NOMO-1 (cell line): ENCODE data around the gene ATAD3C.

ENCODE experiments used
- DNase-seq, 2 experiments: peaks; one replicate each; lab custom pipeline; 2025; ENCODE audit not compliant: unreplicated experiment in 2 of 2; lab: John Stamatoyannopoulos, UW

The ATAD3C gene

GRCh38 chr1:1430114-1430982 is 19.1 kb upstream of the ATAD3C start:
- DNase-seq, result no peak

- DNase-seq, result no peak
Measured at GRCh38 chr1:1430992-1431844, 18.3 kb upstream of the ATAD3C start.

DNA sequence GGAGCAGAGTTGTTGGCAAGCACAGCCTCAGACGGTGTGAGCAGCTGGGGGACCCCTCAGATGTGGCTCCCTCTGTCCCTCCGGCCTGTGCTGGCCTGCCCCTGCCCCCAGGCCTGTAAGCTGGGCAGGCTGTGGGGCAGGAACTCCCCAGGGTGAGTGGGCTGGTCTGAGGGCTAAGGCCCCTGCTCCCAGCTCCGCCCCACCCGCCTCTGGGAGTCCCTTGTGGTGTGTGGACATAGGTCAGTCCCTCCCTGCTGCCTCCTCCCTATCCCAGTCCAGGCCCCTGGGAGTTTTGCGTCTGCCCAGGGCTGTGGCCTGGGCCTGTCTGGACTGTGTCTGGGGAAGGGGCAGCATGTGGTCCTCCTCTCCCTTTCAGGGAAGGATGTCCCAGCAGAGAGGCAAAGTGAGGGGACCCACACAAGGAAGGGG is 17.6 kb upstream of the ATAD3C start:
- no peak for DNase-seq

DNA sequence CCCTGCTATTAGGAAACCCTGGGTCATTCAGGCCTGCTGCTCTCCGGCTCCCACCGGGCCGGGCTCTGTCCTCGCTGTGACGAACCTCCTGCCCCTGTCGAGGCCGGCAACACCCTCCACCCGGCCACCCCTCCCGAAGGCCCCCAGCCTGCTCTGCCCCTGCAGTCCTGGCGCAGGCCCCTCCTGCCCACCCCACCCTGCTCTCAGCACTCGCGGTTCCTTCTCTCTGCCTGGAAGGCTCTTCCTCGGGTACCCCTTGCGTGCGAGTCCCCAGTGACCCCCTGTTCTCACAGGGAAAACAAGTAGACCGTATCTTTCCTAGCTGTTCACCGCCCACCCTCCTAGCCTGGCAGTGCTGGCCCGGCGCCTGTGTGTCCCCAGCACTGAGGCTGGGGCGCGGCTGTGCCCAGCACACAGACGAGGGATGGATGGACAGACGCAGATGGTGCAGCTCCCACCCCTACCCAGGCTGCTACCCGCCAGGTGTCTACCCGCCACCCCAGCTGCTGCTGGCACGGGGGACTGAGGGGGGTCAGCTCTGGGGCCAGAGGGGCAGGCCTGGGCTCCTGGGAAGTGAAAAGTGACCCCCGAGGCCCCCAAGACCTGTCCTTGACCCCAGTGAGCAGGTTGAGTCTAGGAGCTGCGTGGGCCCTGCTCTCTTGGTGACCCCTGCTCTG is 17.1 kb upstream of the ATAD3C start:
- no peak for DNase-seq

DNA sequence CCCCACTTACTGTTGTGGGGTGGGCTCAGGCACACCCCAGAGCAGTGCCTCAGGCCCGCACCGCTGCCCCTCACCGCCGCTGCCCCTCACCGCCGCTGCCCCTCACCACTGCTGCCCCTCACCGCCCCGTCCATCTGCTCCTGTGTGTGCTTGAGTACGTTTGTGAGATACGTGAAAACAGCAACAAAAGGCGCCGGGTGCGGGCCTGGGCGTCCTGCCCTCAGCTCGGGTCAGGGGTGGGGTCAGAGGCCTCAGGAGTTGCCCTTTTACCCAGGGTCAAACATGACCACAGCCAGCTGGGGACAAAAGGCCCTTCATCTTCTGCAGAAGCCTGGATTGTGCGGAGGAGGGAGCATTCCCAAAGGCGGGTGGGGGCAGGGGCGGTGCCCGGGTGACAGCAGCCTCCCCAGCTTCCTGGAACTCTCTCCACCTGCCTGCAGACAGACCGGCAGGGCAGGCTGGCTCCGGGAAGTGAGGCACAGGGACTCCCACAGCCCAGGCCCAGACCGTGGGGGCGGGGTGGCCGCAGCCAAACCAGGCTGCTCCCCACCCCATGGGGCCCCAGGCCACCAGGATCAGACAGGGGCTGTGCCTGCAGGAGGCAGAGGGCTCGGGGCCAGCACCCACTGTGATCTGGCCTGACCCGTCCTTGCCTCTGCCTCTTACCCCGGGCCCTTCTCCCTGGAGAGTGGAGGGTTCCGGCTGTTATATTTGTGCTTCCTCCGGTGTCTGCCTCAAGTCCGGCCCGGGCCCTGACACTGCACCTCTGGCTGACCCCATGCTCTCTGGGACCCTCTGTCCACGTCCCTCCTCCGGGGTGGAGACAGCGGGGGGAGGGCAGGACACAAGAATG is 16.3 kb upstream of the ATAD3C start:
- no peak for DNase-seq

DNA sequence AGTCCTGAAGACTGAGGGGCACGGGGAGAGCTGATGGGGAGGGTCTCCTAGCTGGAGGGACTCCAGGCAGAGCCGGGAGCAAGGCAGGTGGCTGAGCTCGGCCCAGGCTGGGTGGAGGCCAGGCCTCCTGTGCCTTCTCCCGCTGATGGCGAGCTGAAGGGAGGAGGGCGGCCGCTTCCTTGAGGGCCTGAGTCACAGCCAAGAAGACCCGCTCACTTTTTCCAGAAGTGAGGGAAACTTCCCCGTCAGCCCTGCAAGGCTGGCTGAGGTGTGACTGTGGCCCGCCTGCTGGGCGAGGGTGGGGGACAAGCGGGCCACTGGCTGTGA is 15.7 kb upstream of the ATAD3C start:
- no peak for DNase-seq

DNA sequence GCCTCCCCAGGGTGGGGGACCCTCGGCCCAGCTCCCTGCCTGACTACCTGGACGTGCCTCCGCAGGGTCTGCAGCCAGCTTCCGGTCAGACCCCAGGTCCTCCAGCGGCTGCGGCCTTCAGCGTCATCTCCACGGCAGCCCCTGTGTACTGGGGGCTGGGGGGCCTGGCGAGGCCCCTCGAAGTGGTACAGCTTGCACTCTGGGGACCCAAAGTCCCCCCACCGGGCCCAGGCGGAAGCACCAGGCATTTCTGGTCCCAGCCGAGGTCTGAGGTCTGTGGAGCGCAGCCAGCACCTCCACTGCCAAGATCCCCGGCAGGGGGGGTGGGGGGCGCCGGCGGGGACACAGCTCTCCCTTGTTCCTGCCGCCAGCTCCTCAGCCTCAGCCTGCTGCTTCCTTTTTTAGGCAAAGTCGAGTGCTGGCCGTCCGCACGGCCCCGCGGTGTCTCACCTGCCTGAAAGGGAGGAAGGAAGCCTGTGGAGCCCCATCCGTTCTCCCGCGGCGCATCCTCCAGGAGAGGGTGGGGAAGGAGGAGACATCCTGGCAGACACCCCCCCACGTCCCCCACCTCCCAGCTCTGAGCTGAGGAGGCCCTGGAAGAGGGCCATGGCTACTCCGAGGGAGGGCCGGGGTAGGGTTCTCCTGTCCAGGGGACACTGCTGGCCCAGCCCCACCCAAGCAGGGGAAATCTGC is 15.2 kb upstream of the ATAD3C start:
- no peak for DNase-seq

- DNase-seq, result no peak
Measured at GRCh38 chr1:1434824-1435105, 14.7 kb upstream of the ATAD3C start.

DNA sequence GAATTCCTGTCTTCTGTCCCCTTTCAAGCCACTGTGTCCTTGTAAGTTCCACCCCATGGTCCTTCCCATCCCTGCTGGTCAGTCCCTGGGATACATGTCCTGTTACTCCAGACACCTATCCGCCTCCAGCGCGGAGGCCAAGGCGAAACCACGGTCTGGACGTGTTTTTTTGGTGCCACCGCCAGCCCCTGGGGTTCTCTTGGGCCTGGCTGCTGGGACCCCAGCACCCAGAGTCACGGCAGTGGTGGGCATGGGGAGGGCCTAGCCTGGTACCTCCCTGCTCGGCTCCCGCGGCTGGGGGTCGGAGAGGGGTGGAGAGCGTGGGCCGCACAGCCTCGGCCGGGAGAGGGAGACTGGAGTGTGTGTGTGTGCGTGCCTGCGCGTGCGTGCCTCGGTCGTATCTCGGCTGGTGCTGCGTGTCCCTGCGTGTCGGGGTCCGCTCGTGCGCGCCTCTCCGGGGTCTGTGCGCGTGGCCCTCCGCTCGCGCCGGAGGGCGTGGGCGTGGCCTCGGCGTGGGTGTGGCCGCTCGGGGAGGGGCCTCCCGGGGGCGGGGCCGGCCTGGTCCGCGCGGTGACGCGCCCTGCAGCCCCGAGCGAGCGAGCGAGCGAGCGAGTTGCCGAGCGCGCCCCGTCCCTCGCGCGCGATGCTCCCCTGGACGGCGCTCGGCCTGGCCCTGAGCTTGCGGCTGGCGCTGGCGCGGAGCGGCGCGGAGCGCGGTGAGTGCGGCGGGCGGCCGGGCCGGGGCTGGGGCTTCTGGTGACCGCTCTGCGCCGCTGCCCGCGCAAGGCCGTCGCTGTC is 14.2 kb upstream of the ATAD3C start, which contains the start of gene VWA1:
Gene VWA1 (plus strand): TSS at position 585 of the 798 bp plus-strand sequence. CDS start 59 bp downstream, at position 644.
- peak; percentile 11 to 45 for DNase-seq

GRCh38 chr1:1435911-1436629 is 13.4 kb upstream of the ATAD3C start:
- DNase-seq, result no peak

- DNase-seq, result no peak
Measured at GRCh38 chr1:1436630-1437032, 12.9 kb upstream of the ATAD3C start.

DNA sequence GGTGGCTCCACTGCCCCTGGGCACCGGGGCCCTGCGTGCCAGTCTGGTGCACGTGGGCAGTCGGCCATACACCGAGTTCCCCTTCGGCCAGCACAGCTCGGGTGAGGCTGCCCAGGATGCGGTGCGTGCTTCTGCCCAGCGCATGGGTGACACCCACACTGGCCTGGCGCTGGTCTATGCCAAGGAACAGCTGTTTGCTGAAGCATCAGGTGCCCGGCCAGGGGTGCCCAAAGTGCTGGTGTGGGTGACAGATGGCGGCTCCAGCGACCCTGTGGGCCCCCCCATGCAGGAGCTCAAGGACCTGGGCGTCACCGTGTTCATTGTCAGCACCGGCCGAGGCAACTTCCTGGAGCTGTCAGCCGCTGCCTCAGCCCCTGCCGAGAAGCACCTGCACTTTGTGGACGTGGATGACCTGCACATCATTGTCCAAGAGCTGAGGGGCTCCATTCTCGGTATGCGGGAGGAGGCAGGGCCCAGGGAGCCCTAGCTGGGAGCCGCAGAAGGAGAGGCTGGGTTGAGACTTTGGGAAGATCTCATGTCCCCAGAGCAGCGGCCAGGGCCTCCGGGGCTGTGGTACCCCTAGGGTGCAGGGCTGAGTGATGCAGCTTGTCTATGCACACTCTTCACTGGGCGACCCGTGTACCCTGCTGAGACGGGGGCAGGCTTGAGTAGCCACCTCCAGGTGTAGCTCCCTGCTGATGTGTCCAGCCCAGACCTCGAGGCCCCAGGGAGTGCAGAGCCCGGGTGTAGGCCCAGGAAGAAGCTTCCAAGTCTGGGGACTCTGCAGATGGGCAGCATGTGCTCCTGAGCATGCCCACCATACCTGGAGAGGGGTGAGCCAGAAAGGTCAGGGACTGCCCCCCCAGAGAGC is 12.2 kb upstream of the ATAD3C start:
- DNase-seq, result no peak

DNA sequence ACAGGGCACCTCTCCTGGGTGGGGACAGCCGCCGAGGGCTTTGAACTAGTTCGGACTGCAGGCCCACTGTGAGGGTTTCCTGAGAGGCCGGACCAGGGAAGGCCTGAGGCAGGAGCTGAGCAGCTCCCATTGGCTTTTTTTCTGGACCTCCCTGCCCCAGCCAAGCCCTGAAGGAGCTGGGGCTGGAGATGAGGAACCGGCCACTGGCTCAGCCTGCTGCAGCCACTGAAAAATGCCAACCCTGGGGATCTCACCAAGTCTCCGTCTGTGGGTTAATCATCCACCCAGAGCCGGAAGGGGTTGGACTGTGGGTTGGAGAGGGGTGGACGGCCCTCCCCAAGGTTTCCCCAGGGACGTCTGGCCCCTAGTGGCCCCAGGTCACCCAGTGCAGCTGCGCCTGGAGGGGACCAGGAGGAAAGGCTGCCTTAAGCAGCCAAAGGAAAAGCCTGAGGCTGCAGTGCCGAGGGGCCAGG is 11.5 kb upstream of the ATAD3C start:
- DNase-seq, result peak in 1 of 2 experiments; percentile 21

GRCh38 chr1:1438531-1439381 is 10.7 kb upstream of the ATAD3C start:
- no peak for DNase-seq

DNA sequence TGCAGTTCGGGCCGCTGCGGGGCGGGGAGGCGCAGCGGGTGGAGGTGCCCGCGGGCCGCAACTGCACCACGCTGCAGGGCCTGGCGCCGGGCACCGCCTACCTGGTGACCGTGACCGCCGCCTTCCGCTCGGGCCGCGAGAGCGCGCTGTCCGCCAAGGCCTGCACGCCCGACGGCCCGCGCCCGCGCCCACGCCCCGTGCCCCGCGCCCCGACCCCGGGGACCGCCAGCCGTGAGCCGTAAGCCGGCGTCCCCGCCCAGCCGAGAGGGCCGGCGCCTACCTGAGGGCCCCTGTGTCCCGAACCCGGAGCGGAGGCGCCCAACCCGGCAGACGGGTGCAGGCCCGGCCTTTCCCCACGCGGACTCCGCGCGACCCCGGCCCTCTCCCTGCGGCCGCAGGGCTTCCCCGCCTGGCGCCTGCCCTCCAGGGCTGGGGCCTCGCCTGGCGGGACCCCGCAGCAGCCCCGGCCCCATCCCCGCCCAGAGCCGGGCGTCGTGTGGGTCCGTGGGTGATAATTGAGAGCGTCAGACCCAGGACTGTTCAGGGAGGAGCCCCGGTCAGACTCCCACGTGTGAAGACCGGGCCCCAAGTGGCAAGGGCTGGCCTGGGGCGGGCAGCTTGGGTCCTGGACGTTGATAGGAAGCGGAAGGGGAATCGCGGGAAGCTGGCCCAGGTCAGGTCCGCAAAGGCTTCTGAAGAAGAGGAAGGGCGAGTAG is 9.8 kb upstream of the ATAD3C start:
- no peak for DNase-seq
